GM12878 (cell line): ENCODE results near the gene LY6G6D. TPM values are rescaled to one million over a fixed set of nuclear protein-coding genes. Genes with fewer than 3 reads are reported as not detected.

ENCODE experiments used
- ASH2L ChIP-seq: fragments of 300-600, 200-600 bp; sonication (generic); IDR thresholded peaks from 2 replicates; pipeline ENCODE4 v1.6.1; 2017; ENCODE audit warnings: low read depth, mild to moderate bottlenecking, borderline replicate concordance
- ATF7 ChIP-seq: fragments of 450-650 bp; IDR thresholded peaks from 2 replicates; pipeline ENCODE4 v1.6.1; 2016; ENCODE audit warnings: low read depth, mild to moderate bottlenecking
- BACH1 ChIP-seq: fragments of 450-650 bp; IDR thresholded peaks from 2 replicates; pipeline ENCODE4 v1.6.1; 2017; ENCODE audit warnings: mild to moderate bottlenecking, borderline replicate concordance
- CEBPB ChIP-seq, 2 experiments: fragments of 150-350 bp in 1 of 2; IDR thresholded peaks; 2 replicates each; pipeline ENCODE4 v1.6.1; 2012 to 2014; ENCODE audit warnings: low read depth in 2 of 2, low read length in 2 of 2, borderline replicate concordance in 1 of 2, inconsistent platforms in 1 of 2
- EZH2 ChIP-seq: IDR thresholded peaks from 2 replicates; pipeline ENCODE4 v1.6.1; 2012; ENCODE audit warnings: low read depth, mild to moderate bottlenecking, control low read depth, inconsistent platforms, low read length, borderline replicate concordance; ENCODE audit not compliant: control insufficient read depth
- GABPA ChIP-seq: IDR thresholded peaks from 2 replicates; pipeline ENCODE4 v1.6.1; 2014; ENCODE audit warnings: antibody characterized with exemption, low read depth, mild to moderate bottlenecking, inconsistent platforms
- IKZF1 ChIP-seq: fragments of 450-650 bp; conservative IDR thresholded peaks from 2 replicates; pipeline ENCODE4 v1.6.1; 2017; ENCODE audit warnings: antibody characterized with exemption, mild to moderate bottlenecking
- MEF2A ChIP-seq: IDR thresholded peaks from 2 replicates; pipeline ENCODE4 v1.6.1; 2011; ENCODE audit warnings: low read depth, mild to moderate bottlenecking, low read length, moderate library complexity; ENCODE audit not compliant: insufficient read depth
- MYB ChIP-seq: fragments of 150-350 bp; IDR thresholded peaks from 2 replicates; pipeline ENCODE4 v1.6.1; 2014; ENCODE audit warnings: mild to moderate bottlenecking, low read depth, low read length, borderline replicate concordance
- NBN ChIP-seq: fragments of 450-650 bp; IDR thresholded peaks from 2 replicates; pipeline ENCODE4 v1.6.1; 2016
- NKRF ChIP-seq: fragments of 450-650 bp; conservative IDR thresholded peaks from 2 replicates; pipeline ENCODE4 v1.6.1; 2017; ENCODE audit warnings: mild to moderate bottlenecking, moderate library complexity
- PML ChIP-seq: IDR thresholded peaks from 2 replicates; pipeline ENCODE4 v1.6.1; 2012; ENCODE audit warnings: low read length, inconsistent platforms
- POLR2AphosphoS2 ChIP-seq: IDR thresholded peaks from 2 replicates; pipeline ENCODE4 v1.6.1; 2011; ENCODE audit warnings: low read depth, mild to moderate bottlenecking, low read length, improper control_type of control experiment, moderate library complexity
- POLR2AphosphoS5 ChIP-seq: IDR thresholded peaks from 2 replicates; pipeline ENCODE4 v1.6.1; 2011; ENCODE audit warnings: mild to moderate bottlenecking, low read length, inconsistent platforms
- RAD21 ChIP-seq: IDR thresholded peaks from 2 replicates; pipeline ENCODE4 v1.6.1; 2011; ENCODE audit warnings: mild to moderate bottlenecking, low read depth, low read length, moderate library complexity; ENCODE audit not compliant: insufficient read depth
- RB1 ChIP-seq: fragments of 450-650 bp; formaldehyde crosslinking; IDR thresholded peaks from 2 replicates; pipeline ENCODE4 v1.6.1; 2017; ENCODE audit warnings: mild to moderate bottlenecking, borderline replicate concordance
- SMAD1 ChIP-seq: fragments of 450-650 bp; IDR thresholded peaks from 2 replicates; pipeline ENCODE4 v1.6.1; 2018; ENCODE audit warnings: mild to moderate bottlenecking, low read depth; ENCODE audit not compliant: partially characterized antibody
- SMC3 ChIP-seq: IDR thresholded peaks from 2 replicates; pipeline ENCODE4 v1.6.1; 2011; ENCODE audit warnings: low read length, improper control_type of control experiment, borderline replicate concordance
- SREBF2 ChIP-seq: IDR thresholded peaks from 2 replicates; pipeline ENCODE4 v1.6.1; 2012; ENCODE audit warnings: mild to moderate bottlenecking, low read length
- SUPT20H ChIP-seq: IDR thresholded peaks from 2 replicates; pipeline ENCODE4 v1.6.1; 2011; ENCODE audit warnings: low read depth, mild to moderate bottlenecking, low read length, moderate library complexity, borderline replicate concordance; ENCODE audit not compliant: control insufficient read depth
- TAF1 ChIP-seq: IDR thresholded peaks from 2 replicates; pipeline ENCODE4 v1.6.1; 2011; ENCODE audit warnings: mild to moderate bottlenecking, low read depth, low read length, borderline replicate concordance
- USF1 ChIP-seq: IDR thresholded peaks from 2 replicates; pipeline ENCODE4 v1.6.1; 2011; ENCODE audit warnings: borderline replicate concordance, low read depth, mild to moderate bottlenecking, moderate library complexity, mixed read lengths, low read length; ENCODE audit not compliant: insufficient read depth; ENCODE audit errors: extremely low read length
- ZNF687 ChIP-seq: fragments of 450-650 bp; IDR thresholded peaks from 2 replicates; pipeline ENCODE4 v1.6.1; 2017; ENCODE audit warnings: mild to moderate bottlenecking, moderate library complexity
- polyA plus RNA-seq, 11 experiments: library from polyadenylated mRNA; depleted of rRNA in 4 of 11; unstranded in 6 of 11; stranded (reverse) in 5 of 11; fragments of >200 nt; fragmentation: Nextera tagmentation in 4 of 11; fragmentation: Illumina TruSeq in 1 of 11; extraction: Ambion mirVana in 4 of 11; extraction: Trizol in 1 of 11; gene quantifications; 1 replicate in 1 of 11; 2 replicates in 10 of 11; pipeline versions ENCODE4 v1.2.1 to v1.2.3, GENCODE V29; 2011 to 2016; ENCODE audit warnings: inconsistent platforms in 2 of 11, missing spikeins in 2 of 11, low read depth in 1 of 11
- total RNA-seq, 4 experiments: library from RNA; depleted of rRNA in 3 of 4; stranded (reverse); fragments of >200 nt in 3 of 4; fragmentation: Illumina TruSeq in 1 of 4; extraction: Trizol in 1 of 4; gene quantifications; 2 replicates each; pipeline versions ENCODE4 v1.2.1 to v1.2.3, GENCODE V29; 2013 to 2021

Gene LY6G6D
- total and polyA plus RNA-seq, 10 of the 15 experiments (the other 5 are each of a cell fraction or from before 2014, with no cell fraction given) = not detected

- TF ChIP-seq SUPT20H (no peak), GABPA (peak; percentile 23; the same call in 1 of the 2 replicates), ZNF687 (0 out of 2 replicates have a peak, but pooled peaks have one; percentile 8), NBN (peak; percentile 76), POLR2AphosphoS2 (peak; percentile 77; the same call in 1 of the 2 replicates), ATF7 (peak; percentile 98), SMAD1 (no peak), POLR2AphosphoS5 (peak; percentile 82), RAD21 (no peak), BACH1 (0 out of 2 replicates have a peak, but pooled peaks have one; percentile 8), SMC3 (peak; percentile 2; the same call in 1 of the 2 replicates), NKRF (peak; percentile 79; the same call in 1 of the 2 replicates), MEF2A (0 out of 2 replicates have a peak, but pooled peaks have one; percentile 45), RB1 (no peak), SREBF2 (peak; percentile 73; the same call in 1 of the 2 replicates), EZH2 (no peak), TAF1 (peak; percentile 52), MYB (no peak), PML (peak; percentile 91), USF1 (no peak), ASH2L (no peak), CEBPB (IDR thresholded peaks at IDR 0.05; ENCODE audit: borderline replicate concordance in 1 of 2, low read depth in 2 of 2, low read length in 2 of 2) (peak in 1 of 2 experiments; percentile 94; a peak in 2 of 4 replicates), IKZF1 (peak; percentile 60)
Measured at GRCh38 chr6:31702819-31703716, 12.1 kb upstream of the LY6G6D start, which contains the start of gene ABHD16A (continued).
